NK-92 (cell line): ENCODE results near the gene SYP.
"Not testable (repeated sequence)": the region's sequence is repeated elsewhere in the genome, so short reads cannot be mapped to it uniquely, and the experiment has no call there.

Experiments
- DNase-seq: peaks from one replicate; lab custom pipeline; 2025; ENCODE audit not compliant: unreplicated experiment; lab: John Stamatoyannopoulos, UW

SYP gene

DNA sequence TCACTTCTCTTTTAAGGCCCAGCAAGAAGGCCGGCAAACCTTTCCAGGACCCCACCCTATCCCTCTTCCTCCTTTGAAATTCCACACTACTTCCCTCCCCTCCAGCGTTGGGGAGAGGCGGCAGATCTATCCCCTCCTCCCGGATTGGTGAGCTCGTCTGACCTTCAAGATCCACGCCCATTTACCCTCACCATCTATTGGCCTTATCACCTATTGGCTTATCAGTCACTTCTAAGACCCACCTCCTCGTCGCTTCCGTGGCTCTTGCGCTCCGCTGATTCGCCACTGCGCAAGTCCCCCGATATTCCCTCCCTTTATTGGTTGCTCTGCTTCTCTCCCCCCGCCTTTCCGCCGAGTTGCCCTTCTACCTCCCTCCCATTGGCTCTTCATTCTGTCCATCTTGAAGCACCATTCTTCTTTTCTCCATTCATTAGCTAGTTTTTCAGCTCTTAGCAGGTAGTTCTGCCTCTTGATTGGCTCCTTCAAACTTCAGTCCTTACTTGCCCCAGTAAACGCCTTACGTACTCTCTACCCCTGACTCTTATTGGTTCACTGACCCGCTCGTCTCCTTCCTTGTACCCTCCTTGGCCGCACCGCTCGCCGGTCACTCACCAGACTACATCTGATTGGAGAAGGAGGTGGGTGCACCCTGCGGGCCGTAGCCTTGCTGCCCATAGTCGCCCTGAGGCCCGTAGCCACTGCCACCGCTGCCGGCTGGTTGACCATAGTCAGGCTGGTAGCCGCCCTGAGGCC lies 9.0 kb downstream of the SYP start:
- DNase-seq: peak; percentile 10

DNA sequence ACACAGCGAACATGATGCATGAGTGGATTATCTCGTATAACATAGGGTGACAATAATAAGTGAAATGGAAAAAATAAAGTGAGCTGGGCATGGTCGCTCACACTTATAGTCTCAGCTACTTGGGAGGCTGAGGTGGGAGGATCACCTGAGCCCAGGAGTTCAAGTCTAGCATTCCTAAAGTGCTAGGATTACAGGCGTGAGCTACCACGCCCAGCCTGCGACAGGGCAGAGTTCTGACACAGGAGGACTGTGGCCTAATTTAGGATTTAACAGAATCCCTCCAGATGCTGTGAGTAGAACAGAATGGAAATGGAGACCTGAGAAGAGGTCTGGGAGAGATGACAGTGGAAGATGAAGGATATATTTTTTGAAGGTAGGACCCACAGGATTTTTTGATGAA lies 10.4 kb downstream of the SYP start:
- DNase-seq: no peak

DNA sequence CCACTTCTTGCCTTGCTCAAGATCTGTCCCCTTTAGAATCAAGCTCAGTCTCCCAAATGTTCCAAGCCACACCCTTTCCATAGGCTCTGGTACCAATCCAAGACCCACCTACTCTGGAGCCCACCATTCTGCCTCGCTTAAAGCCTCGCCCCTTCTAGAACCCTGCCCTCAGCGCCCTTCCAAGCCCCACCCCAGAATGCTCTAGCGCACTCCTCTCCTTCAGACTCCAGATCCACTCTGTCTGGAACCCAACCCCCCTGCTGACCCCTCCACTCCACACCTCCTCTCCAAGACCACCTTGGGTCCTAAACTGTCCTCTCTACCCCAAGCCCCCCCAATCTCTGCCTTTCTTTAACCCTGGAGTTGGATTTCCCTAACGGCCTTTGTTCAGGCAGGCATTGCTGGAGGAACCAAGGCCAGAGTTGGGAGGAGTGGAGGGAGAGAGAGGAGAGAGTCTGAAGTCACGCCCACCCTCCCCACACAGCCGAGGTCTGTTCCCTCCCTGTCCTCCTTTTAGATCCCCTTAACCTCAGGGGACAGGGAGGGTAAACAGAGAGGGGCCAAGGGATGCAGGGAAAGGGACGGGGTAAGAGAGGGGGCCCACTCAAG lies 11.4 kb downstream of the SYP start:
- no peak for DNase-seq

DNA sequence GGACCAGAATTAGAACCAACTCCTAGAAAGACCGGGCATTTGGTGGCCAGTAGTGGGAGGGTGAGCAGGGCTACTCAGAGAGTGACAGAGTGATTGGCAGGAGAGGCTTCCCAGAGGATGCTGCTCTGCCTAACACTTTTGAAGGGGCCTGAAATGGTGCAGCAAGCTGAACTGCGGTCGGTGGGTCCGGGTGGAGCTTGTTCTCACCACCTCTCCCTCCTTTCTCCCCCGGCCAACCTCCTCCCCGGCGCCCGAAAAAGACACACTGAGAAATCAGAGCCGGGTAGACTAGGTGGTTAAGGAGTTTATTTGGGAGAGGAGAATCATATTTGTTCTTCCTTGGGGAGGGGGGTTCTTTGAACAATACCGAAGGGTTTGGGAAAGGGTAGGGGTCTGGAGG lies 12.5 kb downstream of the SYP start:
- DNase-seq: no peak

DNA sequence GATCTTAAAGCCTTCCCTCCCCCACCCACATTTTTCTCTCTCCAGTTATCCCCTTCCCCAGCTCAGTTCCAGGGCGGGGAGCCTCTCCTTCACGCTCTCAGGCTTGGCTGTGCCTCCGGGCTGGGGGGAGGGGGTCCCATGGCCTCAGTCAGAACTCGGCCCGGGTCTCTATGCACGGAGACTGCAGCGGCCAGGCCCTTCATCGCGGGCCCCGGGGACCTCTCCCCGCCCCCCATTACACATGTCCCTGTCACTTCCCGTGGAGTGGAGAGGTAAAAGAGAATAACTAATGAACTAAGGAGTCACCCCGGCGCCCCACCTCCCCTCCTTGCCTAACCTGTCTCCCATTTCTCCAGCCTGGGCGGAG lies 13.0 kb downstream of the SYP start:
- no peak for DNase-seq

DNA sequence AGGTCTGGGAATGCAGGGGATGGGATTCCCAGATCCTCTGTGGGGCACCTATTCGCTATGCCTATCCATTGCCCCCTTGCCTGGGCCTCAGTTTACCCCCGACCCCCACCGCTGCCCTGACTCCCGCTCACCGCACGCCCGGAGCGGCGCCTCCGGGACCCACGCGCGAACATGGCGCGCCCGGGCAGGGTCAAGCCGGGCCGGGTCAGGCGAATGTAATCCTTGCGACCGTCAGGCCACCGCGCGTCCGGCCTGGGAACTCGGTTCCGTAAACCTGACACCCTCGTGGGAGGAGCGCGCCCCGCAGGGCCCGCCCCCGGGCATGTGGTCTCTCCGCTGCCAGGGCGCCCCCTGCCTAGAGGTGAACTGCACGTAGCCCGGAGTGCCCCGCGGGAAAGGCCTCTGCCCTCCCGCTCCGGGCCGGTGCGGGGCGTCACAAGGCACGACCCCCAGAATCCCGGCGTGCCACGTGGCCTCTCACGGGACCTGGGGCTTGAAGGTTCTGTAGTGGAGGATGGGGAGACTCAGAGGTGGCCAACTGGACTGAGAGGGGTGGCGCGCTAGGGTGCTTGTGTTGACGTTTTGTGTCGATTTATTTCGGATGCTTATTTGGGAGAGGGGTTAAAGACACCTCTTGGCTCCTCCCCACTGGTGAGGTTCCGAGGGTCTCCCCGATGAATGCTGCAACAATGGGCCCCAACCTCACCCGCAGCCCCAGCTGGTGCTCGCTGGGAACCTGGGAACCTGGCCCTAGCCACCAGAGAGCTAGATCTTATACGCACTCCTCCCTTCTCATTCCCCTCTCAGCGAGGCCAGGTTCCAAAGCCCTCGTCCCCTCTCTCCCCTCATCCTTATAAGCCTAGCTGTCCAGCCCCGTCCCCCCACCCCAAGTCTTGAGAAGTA lies 13.6 kb downstream of the SYP start, which contains the start of gene PRICKLE3:
TSS of gene PRICKLE3 (minus strand) at position 249 of the 903 bp plus-strand sequence. CDS start at position 173, 76 bp downstream.
- no peak for DNase-seq

DNA sequence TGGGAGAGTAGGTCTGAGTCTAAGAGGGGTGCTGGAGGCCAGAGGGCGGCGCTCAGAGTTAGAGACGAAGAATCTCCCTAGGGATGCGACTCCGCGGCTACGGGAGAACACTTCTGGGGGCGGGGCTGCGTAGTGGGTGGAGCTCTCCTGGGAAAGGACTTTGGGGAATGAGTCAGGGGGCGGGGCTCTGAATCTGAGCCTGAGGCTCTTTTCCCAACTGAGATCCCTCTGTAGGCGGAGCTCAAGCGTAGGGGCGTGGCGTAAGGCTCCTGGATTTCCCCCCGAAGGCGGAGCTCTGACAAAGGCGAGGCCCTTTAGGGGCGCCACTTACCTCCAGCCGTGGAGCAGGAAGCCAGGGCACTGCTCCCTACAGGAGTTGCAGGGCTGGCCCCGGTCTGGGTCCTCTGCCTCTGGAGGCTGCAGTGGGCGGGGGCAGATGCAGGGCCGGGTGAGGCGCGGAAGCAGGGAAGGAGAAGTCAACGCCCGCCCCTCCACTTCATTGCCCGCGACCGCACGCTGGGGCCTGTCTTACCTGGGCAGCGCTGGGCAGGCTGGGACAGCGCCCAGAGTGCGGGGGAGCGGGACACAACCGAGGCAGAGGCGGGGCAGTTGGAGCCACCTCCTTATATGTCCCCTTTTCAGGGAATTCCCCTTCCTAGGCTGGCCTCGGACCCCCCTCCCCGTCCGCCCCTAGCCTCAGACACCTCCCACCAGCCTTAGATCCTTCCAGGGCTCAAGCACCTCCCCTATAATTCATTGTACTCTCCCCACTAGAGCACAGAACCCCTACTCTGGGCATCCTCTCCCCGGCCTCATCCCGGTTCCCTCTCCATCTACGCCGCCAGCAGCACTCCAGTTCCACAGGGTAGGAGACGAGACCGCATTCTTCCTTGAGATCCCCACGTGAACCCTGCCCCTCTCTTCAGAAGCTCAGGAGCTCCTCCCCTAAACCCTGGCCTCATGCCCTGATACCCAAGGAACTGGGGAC lies 15.4 kb downstream of the SYP start:
- DNase-seq: no peak

DNA sequence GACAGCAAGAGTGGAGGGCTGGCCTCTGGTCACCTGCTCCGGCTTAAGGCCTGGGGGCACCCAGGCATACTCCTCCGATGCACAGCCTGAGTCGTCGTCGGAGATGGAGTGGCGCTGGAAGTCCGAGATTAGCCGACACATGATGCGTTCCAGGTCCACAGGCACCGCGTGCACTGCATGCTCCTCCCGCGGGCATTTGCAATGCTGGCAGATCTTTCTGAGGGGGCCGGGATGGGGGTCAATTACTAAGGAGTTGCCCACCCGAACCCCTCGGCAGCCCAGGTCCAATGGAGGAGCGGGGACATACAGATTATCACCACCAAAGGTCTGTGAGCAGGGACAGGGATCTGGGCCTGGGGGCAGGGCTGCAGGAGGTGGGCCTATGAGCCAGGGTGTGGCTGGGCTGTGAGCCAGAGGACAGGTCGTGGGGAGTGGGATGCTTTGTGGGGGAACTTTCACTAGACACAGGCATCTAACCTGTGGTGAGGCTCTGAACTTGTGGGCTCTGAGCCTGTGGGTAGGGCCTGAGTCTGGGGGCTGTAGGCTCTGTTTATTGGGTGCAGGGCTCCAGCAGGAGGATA lies 16.2 kb downstream of the SYP start:
- DNase-seq: no peak

DNA sequence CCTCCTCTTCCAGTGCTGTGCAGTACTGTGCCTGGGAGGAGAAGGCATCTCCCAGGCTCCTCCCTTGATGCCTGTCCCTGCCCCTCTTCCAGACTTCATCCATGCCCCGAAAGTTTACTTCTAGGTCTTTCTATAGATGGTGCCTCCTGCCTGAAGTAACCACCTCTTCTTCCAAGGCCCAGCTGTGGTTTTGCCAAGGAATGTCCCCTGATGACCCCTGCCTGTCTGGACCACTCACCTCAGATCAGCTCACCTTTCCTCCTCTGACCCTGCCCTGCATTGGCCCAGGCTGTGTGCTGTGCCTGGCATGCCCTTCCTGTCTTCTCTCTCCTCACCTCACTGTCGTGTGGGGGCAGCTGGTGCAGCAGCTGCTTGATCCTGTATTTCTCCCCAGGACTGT lies 20.6 kb downstream of the SYP start:
- DNase-seq: no peak

DNA sequence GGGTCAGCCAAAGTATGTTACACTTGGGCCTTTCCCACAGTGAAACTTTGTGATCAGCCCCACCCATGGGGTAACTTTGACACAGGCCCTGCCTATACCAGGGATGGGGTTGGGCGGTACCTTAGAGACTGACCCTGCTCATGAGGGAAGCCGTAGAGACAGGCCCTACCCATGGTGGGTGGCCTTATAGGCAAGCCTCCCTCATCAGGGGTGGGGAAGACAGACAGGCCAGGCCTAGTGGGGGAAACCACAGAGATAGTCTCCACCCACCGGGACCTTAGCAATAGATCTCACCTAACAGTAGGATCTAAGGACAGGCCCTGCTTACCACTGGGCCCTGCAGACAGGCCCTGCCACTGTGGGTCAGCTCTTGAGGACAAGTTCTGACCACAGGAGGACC lies 21.5 kb downstream of the SYP start:
- no peak for DNase-seq

DNA sequence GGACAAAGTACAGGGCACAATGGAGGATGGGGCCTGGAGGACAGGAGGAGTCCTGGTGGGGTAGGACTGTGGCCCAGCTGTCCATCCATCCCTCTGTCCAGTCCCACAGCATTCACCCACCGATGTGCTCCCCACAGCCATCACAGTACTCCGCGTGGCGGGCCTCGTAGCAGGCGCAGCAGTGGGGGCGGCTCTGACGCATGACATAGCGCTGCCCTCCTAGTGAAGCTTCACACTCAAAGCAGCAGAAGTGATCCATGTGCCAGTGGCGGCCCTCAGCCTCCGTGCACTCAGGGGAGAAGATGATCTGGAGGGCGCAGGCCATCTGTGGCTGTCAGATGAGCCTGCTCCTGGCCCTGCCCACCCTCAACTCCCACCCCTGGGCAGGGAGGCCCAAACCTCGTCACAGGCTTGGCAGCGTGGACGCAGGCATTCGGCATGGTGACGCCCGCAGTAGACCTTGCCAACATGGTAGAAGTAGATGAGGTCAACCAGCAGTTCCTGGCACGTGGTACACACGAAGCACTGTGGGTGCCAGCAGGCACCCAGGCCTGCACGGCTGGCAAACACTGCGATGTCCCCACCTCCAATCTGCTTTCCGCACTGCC lies 22.0 kb downstream of the SYP start:
- no peak for DNase-seq

DNA sequence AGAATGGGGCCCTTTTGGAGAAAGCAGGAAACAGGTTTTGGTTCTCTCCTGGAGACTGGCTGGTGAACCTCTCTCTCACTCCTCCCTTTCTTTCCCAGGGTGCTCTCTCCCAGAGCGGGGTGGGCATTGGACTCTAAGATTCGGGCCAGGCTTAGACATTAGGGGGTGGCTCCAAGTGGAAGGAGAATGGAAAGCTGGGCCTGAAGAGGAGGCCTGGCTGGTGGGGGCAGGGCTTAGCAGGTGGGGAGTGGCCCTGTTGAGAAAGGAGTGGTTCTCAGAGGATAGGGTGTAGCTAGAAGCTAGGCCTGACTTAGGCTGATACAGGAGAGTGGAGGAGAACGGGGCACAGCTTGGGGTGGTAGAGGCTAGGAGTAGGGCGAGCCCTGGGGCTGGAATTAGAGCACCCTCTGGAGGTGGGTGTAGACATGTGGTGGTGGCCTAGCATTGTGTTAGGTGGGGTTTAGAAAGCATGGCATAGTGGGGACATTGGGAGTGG lies 22.6 kb downstream of the SYP start:
- no peak for DNase-seq

DNA sequence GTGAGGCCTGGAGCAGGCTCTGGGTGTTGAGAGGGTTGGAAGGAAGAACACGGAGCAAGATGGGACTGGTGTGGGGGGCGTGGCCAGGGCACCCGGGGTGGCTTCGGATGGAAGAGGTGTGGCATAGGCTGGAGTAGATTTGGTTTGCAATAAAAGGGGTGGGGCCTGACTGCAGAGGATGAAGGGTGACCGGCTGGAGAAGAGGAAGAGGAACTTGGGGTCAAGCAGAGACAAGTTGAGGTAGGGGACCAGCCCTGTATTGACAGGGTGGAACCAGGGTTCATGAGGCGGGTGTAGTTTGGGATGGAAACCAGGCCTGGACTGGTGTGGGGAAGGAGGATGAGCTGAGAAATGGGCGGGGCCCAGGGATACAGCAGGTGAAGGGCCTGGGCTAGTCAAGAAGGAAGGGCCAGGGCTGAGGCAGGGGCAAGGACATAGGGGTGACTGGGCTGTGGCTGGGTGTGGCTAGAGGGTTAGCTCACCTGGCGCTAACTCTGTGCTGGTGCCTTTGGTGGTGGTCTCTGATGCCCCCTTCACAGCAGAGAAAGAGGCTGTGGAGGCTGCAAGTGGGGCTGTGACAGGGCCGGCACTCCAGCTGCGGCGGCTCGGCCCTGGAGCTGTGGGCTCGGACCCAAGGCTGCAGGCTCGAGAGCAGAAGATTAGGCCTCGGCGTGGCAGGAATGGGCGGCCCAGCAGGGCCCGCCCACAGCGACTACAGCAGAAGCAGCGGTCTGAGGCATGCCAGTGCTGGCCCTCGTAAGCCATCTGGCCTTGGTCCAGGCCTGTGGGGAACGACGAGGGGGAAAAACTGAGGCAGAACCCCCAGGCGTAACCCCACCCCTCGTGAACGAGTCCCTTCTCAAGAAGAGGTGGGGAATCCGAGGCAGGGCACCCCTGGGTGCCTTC lies 23.3 kb downstream of the SYP start:
- DNase-seq: no peak

DNA sequence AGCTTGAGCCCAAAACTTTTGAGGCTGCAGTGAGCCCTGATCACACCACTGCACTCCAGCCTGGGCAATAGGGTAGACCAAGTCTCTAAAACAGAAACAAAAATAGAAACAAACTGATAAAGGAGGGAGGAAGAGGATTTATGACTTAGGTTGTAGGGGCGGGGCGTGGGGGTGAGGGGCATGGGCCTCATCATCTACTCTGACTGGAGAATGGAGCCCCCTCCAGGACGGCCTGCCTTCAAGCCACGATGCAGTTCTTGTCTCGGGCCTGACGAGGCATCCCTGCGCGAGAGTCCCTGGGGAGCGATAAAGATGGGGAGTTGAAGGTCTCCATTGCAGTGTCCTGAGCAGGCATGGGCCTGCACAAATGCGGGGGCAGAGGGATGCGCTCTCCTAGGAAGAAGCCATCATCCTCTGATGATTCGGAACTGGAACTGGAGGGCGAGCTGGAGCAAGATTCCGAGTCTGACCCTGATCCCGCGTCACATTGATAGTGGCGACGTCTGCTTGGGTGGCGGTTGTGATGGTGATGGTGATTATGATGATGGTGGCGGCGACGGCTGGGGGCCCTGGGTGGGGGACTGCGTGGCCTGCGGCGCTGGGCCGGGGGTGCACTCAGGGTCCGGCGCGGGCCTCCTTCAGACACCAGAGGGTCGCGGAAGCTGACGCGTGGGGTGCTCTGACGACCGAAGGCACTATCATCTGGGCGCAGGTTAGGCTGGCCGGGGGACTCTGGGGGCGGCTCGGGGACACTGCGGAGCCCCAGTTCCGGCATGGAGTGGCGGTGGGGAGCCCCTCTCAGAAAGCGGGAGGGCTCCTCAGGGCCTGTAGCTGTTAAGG lies 24.3 kb downstream of the SYP start:
- DNase-seq: no peak

DNA sequence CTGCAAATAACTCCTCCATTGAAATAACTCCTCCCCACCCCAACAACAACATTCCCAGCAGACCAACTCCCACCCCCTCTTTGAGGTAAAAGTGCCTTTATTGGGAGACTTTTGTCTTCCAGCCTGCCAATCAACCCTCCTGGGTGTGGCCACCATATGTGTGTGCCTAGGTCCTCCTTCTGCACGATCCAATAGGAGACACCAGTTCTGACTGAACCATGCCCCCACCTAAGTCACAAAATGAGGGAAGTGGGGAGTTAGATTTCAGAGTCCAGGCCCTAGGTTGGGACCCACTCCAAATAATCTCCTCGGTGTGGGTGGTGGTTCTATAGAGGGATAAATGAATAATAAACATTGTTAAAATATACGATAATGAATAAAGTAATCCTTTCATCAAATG lies 25.3 kb downstream of the SYP start:
- DNase-seq: no peak

DNA sequence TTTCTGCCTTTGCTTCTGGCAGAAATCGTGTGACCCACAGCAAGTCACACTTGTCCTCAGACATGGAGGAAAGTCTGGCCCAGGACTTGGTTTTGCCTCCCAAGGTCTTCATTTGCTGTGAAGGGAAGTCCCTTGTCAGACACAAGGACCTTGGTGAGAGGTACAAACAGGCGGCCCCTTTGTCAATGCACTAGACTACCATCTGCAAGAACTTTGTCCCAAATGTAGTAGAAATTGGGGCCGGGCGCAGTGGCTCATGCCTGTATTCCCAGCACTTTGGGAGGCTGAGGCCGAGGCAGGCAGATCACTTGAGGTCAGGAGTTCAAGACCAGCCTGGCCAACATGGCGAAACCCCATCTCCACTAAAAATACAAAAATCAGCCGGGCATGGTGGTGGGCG lies 26.4 kb downstream of the SYP start:
- not testable (repeated sequence) for DNase-seq

DNA sequence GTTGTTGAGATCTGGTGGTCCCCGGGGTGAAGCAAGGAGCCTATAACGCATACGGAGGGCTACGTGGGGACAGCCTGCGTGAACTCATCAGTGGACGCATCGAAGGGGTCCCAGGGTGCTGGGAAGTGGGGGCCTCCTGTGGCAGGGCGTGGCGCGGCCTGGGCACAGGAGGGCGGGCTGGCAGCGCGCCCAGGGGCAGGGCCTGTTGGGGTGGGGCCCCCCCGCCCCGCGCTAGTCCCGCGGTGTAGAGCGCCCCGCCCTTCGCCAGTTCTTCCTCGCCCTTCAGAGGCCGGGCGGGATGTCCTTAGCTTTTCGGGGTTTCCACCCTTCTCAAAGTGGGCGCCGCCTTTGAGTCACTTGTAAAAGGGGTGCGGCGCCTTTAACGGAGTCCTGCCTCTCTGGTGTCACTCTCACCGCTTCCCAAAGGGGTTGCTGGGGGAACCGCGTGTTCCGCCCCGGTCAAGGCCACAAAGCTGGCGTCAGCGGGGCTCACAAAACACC lies 27.7 kb downstream of the SYP start:
- DNase-seq: no peak
